Measurements from ENCODE around the gene CNGA4.
"Not testable (repeated sequence)": the region's sequence is repeated elsewhere in the genome, so short reads cannot be mapped to it uniquely, and the experiment has no call there.

The CNGA4 gene

DNA sequence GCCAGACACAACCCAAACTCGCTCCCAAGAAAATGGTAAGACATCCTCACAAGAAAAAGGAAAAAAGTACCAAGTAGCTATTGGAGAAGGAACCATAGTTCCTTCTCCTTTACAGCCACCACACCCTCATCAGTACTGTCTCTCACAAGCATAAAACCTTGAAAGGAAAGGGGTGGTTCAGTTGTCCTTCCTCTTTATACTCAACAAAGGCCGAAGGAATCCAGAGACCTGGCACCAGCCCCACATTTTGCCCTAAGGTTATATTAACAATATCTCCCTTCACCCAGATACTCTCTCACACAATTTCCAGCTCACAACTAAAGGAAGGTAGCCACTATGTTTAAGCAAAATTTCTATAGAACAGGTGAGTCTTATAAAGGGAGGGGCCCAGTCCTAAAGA is 13.0 kb upstream of the CNGA4 start:
- DNase-seq (ENCODE audit: low read depth in 2 of 2), result no peak

DNA sequence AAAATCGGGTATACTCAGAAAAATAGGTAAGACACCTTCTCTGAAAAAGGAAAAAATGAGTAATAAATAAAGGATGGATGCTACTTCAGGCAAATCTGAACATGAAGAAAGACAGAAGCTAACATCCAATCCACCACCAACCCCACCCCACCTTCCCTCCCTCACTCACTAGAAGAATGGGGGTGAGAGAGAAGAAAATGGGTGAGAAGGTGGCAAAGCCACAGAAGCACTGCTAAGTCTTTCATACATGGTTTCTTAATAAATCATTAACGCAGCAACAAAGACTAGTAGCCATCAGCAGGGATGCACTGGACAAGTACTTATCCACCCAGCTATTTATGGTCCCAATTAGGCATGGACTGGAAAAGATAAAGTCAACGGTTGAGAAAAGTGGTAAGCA is 10.4 kb upstream of the CNGA4 start:
- no peak for DNase-seq (ENCODE audit: low read depth in 2 of 2)

DNA sequence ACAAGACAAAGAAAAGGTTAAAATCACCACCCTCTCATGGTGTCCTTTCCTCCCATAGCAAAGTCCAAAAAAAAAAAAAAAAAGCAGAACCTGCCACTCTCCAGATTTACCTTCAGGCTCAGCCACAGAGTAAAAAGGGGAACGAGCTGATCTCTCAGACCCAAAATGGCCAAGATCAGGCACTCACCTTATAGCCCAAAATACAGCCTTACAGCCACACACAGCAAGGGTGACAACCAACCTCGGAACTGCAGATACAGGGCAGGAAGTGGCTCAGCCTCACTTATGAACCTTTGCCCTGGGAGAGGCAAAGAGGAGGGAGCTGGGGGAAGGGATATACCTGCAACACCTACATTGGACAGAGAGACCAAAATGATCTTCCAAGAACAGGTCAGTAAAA is 9.0 kb upstream of the CNGA4 start:
- no peak for DNase-seq (ENCODE audit: low read depth in 2 of 2)

DNA sequence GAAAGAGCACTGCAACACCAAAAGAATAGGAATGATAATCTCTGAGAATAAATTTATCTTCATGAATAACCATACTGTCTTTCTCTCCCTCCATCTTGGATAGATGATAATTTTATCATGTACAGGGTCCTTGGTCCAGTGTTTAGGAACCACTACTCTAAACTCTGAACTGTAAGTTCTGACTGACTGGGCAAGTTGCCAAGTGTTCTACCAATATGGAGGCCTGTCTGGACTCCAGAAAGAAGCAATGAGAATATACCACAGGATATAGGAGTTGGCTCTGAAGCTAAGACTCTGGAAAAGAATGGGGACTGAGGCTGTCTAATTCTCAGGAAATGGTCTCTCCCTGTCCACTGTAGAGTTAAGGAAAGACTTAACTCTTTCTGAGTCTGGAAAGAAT is 6.0 kb upstream of the CNGA4 start:
- no peak for DNase-seq (ENCODE audit: low read depth in 2 of 2)

DNA sequence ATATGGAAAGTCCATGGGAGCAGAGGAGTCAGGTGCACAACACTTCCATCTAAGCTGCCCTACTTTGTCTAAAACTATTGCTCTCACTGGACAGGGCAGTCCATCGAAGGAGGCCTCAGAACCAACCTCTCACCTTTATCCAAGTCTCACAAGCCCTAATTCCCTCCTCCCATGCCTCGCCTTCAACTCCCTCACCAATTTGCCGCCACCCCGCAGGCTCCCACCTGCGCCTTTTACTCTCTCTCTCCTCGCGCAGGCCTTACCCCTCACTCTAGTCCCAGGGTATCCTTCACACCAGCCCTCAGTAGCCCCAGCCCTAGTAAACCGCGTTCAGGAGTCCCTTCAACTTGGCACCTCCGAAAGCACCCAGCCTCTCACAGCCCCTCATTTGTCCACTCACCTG is 4.9 kb upstream of the CNGA4 start:
- DNase-seq (ENCODE audit: low read depth in 2 of 2), result no peak

DNA sequence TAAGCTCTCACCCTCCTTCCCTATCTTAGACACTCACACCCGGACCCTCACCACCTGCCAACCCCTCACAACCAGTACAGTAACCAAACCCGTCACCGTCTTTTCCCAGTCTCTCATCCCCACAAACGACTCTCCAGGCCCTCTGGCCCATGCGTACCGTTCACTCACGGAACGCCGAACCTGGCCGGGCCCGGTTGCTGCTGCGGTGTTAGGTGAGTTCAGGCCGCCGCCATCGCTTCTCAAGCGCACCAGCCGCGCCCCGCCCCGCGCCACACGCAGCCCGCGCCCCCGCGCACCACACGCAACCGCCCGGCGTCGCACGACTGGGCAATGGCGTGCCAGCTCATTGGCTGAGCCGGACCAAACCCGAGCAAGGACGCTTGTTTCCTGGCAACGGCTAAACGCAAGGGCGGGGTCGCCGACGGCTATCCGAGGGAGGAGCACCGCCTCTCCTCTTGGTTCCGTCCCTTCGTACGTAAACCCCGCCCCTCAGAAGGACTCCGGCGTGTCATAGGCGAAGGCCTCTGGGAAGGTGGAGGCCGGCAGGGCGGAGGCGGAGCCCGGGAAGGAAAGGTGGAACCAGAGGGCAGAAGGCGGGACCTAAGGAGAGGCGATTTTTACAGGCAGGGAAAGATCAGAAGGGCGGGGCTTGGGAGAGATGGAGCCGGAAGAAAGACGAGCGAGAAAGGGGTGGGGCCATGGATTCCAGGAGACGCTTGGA is 4.3 kb upstream of the CNGA4 start, which contains the start of gene FHIP1B:
Gene FHIP1B (minus strand): TSS at position 250 of the 721 bp plus-strand sequence. CDS start 10,120 bp downstream, outside the sequence.
- peak; percentile 97 to 99 for DNase-seq (ENCODE audit: low read depth in 2 of 2)

DNA sequence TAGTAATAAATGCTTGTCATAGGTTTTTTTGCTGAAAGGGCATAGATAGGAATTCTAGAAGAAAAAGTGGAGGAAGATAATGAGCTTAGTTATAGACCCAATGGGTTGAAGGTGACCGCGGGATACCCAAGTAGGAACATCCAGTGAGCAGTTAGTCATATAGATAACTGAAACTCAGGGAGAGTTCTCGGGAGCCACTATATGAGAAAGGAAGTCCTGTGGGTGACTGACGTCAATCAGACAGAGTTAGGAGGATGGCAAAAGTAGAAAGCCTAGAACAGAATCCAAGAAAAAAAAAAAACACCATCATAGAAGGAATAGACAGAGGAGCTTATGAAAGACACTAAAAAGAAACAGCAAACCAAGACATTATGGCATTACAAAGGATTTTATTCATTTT is 1.6 kb upstream of the CNGA4 start:
- no peak for DNase-seq (ENCODE audit: low read depth in 2 of 2)

DNA sequence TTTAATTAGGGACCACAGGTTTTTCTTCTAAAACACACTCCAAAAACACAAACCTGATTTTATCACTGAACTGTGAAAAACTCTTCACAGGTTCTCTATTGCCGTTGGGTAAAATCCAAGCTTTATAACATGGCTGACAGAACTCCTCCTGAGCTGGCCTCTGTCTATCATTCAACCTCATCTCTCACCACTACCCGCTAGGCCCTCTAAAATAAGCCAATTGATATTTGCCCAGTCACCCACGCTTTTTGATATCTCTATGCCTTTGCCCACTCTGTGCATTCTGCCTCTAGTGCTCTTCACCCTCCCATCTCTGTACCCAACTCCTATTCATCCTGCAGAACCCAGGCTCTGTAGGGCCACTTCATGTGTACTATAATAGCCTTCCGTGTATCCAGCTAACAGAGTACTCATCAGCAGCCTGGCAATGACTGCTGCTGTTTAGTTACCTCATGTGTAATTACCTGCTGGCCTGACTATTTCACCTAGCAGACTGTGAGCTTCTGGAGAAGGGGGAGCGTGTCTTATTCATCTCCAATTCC is 1.1 kb upstream of the CNGA4 start:
- DNase-seq (ENCODE audit: low read depth in 2 of 2), result no peak

DNA sequence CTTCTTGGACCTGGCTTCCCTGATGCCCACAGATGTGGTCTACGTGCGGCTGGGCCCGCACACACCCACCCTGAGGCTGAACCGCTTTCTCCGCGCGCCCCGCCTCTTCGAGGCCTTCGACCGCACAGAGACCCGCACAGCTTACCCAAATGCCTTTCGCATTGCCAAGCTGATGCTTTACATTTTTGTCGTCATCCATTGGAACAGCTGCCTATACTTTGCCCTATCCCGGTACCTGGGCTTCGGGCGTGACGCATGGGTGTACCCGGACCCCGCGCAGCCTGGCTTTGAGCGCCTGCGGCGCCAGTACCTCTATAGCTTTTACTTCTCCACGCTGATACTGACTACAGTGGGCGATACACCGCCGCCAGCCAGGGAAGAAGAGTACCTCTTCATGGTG is 1.2 kb downstream of the CNGA4 start:
- no peak for DNase-seq (ENCODE audit: low read depth in 2 of 2)

DNA sequence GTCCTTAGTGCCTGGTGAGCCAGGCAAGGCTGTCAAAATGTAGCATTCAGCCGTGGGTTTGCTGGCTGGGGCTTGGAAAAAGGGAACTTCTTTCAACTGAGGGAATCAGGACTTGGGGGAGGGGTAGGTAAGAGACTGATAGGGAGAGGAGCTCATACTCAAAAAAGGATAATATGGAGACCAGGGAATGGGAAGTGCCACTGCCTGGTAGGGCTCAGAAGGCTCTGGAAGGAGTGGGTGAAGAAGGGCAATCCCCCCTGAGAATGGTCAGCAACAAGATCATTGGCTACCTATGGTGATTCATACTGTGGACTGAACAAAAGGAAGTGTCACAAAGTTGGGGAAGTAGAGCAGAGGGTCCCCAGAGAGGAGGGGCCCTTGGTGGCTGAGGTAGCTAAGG is 1.9 kb downstream of the CNGA4 start:
- no peak for DNase-seq (ENCODE audit: low read depth in 2 of 2)

DNA sequence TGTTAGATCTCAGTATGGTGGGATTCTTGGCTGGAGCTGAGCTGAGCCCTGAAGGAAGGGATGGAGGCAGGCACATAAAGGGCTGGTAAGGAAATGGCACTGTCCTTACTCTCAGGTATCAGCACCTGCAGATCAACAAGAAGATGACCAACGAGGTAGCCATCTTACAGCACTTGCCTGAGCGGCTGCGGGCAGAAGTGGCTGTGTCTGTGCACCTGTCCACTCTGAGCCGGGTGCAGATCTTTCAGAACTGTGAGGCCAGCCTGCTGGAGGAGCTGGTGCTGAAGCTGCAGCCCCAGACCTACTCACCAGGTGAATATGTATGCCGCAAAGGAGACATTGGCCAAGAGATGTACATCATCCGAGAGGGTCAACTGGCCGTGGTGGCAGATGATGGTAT is 2.4 kb downstream of the CNGA4 start:
- no peak for DNase-seq (ENCODE audit: low read depth in 2 of 2)

DNA sequence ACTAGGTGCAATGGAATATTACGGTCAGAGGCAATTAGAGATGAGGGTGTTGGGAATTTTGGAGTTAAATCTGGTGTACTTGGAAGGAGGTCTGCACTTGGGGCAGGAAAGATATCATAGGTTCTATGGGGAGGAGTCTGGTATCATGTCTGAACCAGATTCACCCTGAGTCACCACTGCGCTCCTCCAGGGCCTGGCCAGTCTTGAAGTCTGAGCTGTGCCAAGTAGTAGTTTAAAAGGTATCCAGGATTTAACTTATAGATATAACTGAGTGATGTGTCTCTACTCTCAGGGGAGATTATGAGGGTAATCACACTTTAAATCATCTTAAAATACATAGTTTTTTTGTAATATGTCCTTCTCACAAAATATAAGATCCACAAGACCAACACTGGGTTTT is 6.6 kb downstream of the CNGA4 start:
- no peak for DNase-seq (ENCODE audit: low read depth in 2 of 2)

DNA sequence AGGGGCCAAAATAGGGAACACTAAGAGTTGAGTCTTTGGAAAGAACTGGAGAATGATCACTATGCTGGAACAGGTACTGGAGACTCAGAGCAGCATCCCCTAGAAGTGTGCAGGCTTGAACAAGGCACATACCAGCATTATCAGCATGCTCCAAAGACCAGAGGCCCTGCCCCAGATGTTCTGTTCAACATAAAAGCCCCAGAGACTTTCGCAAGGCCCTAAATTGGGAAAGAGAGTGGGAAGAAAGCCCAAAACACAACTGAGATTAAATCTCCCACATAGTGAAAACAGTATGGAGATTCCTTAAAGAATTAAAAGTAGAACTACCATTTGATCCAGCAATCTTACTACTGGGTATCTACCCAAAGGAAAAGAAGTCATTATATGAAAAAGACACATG is 9.4 kb downstream of the CNGA4 start:
- no peak for DNase-seq (ENCODE audit: low read depth in 2 of 2)

DNA sequence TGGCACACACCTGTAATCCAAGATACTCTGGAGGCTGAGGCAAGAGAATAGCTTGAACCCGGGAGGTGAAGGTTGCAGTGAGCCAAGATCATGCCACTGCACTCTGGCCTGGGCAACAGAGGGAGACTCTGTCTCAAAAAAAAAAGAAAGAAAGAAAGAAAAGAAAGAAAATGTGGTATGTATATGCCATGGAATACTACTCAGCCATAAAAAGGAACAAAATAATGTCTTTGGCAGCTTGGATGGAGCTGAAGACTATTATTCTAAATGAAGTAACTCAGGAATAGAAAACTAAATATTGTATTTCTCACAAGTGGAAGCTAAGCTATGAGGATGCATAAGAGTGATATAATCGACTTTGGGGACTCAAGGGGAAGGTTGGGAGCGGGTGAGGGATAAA is 10.0 kb downstream of the CNGA4 start:
- not testable (repeated sequence) for DNase-seq (ENCODE audit: low read depth in 2 of 2)

DNA sequence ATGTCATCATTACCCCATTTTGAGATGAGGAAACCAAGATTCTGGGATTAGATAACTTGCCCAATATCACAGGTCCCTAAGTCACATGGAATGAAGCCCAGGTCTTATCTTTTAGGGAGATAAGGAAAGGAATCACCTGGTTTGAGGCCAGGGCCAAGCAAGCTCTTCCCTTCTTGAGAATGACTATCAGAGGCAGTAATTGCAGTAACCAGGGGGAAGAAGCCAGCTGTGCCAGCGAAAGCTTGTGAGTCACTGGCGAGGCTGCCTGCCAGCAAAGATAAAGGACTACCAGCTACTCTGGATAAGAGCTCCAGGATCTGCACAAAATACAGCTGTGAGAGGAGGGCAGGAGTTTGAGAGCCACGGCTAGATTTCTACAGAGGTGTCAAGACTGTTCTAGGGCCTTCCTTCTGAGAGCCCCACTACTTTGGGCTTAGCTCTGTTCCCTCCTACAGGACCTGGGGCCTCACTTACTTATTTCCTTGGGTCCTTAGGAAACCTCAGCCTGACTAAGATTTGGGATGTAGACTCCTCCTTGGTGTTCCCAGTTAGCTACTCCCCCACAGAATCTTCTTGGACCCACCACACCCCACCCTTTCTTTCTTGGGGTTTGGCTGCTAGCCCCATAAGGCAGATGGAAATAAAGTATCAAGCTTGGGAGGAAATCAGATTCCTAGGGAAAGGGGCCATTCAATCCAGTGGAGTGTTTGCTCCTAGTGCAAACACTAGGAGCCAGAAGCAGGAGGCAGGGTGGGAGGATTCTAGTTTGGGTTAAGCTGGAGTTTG is 11.1 kb downstream of the CNGA4 start:
- no peak for DNase-seq (ENCODE audit: low read depth in 2 of 2)

DNA sequence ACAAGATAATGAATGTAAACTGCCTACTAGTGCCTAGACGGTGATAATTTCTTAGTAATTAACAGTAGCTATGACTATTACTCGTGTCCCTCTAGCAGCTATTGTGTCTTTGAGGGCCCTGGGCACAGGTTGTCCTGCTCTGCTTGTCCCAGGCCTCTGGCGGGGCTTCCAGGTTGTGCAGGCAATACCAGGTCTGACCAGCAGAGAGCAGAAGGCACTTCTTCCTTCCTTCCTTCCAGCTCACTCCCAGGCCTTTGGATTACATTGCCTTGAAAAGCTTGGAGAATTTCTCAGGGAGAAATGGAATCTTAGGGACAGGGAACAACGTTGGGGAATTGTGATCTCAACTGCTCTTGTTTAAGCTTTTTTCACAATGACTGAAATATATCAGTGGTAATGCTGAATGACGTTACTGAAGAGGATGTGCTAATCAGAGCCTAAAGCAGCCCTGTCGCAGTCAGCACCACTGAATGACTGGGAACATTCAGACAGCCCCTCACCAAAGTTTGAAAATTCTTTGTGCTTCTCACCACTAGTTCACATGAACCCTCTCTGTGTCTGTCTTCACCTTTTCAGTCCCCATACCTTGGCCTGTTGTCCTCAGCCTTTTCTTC is 12.3 kb downstream of the CNGA4 start:
- DNase-seq (ENCODE audit: low read depth in 2 of 2), result peak in 1 of 2 donors; percentile 38

DNA sequence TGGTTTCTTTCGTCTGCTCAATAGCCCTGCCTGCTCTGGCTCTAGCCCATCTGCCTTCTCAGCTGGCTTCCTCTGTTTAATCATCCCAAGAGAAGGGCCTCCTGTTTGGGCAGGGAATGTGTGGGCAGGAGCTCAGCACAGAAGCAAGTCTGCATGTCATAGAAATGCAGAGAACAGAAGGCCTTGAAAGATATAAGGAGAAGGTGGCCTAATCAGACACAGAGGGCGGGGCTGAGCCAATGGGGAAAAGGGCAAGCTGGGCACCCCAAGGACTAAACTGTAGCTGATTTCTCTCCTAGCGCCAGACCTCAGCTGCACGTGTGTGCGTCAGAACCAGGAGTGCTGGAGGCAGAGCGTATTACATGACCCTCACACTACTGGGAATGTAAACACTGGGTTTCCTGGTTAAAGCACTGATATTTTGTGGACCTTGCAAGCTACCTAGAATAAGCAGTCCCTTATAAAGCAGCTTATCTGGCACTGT is 13.1 kb downstream of the CNGA4 start:
- DNase-seq (ENCODE audit: low read depth in 2 of 2), result no peak

DNA sequence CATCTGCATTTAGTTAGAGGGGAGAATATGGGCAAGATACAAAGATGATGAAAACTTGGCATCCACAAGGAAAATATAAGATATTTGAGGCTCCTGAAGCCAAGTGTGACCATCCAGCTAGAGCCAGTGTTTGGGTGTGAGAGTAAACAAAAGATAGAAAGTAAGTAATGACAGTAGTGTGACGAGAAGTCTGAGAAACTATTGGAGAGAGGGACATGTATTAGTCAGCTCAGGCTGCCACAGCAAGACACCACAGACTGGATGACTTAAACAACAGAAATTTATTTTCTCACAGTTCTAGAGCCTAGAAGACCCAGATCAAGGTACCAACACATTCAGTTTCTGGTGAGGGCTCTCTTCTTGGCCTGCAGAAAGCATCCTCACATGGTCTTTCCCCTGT is 14.3 kb downstream of the CNGA4 start:
- DNase-seq (ENCODE audit: low read depth in 2 of 2), result no peak

DNA sequence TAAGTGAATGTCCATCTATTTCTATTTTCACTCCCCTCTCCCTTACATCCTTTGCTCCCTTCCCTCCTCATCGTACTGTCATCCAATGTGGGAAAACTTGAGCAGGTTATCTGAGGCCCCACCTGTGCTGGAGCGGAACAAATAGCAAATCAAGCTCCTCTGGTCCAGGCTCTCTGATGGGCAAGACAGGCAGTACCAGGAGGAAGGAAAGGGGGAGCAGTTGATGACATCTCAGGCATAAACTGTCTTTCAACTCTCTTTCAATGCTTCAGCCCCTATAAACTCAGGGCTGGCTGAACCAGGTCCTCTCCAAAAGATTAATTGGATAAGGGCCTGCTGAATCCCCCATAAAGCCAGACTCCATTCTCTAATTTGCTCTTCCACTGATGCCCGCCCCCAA is 19.3 kb downstream of the CNGA4 start:
- no peak for DNase-seq (ENCODE audit: low read depth in 2 of 2)

DNA sequence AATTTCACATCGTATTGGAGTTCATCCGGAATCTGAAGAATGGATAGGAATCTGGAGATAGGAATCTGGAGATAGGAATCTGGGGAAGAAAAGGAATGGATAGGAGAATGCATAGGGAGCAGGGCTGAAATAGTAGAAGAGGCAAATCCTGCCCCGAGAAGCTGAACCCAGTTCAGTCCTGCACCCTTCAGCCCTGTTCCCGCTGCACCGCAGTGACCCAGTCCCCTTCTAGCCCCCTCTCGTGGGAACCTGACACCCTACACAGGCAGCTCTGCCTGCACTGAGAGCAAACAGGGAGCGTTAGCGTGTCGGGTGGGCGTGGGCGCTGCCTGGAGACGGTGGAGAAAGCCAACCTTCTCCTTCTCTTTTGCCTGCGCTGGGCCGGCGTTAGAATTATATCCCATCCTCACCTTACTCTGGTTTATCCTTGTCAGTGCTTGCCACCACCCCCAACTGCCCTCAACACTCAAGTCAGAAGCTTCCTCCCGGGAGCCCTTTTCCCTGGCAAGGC is 19.7 kb downstream of the CNGA4 start:
- no peak for DNase-seq (ENCODE audit: low read depth in 2 of 2)

DNA sequence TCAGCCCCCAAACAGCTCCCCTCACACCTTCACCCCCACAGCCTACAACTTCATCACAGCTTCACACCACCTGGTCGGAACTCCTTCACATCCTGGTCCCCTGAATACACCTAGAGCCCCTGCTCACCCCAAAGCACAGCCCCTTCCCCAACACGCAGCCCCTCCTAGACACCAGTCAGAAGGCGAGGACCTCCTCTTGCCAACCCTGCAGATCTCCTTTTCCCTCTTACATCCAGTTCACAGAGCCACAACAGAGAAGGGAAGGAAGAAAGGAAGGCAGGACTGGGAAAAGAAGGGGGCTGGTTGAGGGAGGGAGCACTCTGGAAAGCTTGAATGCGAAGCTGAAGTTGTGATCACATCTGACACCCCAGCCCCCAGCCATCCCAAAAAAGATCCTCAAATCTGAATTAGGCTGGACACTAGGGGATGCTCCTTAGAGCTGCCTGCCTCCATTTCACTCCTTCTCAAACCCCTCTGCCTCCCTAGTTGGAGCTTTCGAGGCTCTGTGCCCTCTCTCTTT is 21.4 kb downstream of the CNGA4 start:
- DNase-seq (ENCODE audit: low read depth in 2 of 2), result no peak

DNA sequence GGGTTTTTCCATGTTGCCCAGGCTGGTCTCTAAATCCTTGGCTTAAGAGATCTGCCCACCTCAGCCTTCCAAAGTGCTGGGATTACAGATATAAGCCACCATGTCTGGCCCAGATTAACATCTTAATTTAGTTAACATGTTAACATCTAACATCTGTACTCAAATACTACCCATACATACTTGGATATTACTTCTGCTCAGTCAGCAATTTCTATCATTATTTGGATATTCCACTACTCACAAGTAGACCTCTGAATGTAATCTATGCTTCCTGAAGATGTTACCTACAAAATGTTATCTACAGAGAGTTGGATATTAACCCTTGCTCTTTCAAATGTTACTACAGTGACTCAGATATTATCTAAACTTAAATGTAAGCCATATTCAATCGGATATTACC is 24.8 kb downstream of the CNGA4 start:
- no peak for DNase-seq (ENCODE audit: low read depth in 2 of 2)

Data from stimulated activated CD8-positive, alpha-beta memory T cell treated with anti-CD3 and anti-CD28 coated beads, Interleukin-2, amount 100 ng/mL, for 48 hours (primary cell).